Activated CD8-positive, alpha-beta T cell treated with anti-CD3 and anti-CD28 coated beads, Interleukin-2, amount 10 ng/mL, durations not matched to agents 7 days and 5 days (primary cell): ENCODE measurements around the gene ZC3H12A. TPM values are rescaled to one million over a fixed set of nuclear protein-coding genes. Genes with fewer than 3 reads are reported as not detected.

Experiments
- ATAC-seq: fragments of 150-1000 bp; cut with Tn5 transposase; one replicate; pipeline ENCODE4 v1.10.0; 2021; ENCODE audit warnings: moderate library complexity
- CTCF ChIA-PET: fragments of 350-600 bp; sonication (Branson Sonifier 250); formaldehyde crosslinking; loops from one replicate; lab custom pipeline; 2021; ENCODE audit warnings: antibody characterized with exemption; lab: Charles Lee
- POLR2A ChIA-PET: fragments of 350-600 bp; sonication (Branson Sonifier 250); formaldehyde crosslinking; loops from one replicate; lab custom pipeline; 2021; ENCODE audit warnings: antibody characterized with exemption; lab: Charles Lee
- DNase-seq: peaks from one replicate; pipeline ENCODE4 v3.0.0-alpha.2; 2020
- H3K27ac Mint-ChIP-seq: one replicate; pipeline ENCODE4 v1.8.0; 2021; ENCODE audit warnings: mild to moderate bottlenecking, mixed read lengths
- H3K27me3 Mint-ChIP-seq: one replicate; pipeline ENCODE4 v1.8.0; 2021; ENCODE audit warnings: low read depth, mixed read lengths
- H3K36me3 Mint-ChIP-seq: one replicate; pipeline ENCODE4 v1.8.0; 2021; ENCODE audit warnings: low read depth, mixed read lengths
- H3K4me1 Mint-ChIP-seq: one replicate; pipeline ENCODE4 v1.8.0; 2021; ENCODE audit warnings: low read depth, mixed read lengths
- H3K4me3 Mint-ChIP-seq: one replicate; pipeline ENCODE4 v1.8.0; 2021; ENCODE audit warnings: mild to moderate bottlenecking, mixed read lengths
- H3K9me3 Mint-ChIP-seq: one replicate; pipeline ENCODE4 v1.8.0; 2022; ENCODE audit warnings: mixed read lengths; ENCODE audit not compliant: insufficient read depth
- total RNA-seq, 2 experiments: library from RNA; stranded (reverse); gene quantifications; one replicate each; pipeline ENCODE4 v1.2.3, GENCODE V29; 2021

The ZC3H12A gene
- total RNA-seq, 2 experiments from 2014 or later = 15.1 to 17.8 TPM

DNA sequence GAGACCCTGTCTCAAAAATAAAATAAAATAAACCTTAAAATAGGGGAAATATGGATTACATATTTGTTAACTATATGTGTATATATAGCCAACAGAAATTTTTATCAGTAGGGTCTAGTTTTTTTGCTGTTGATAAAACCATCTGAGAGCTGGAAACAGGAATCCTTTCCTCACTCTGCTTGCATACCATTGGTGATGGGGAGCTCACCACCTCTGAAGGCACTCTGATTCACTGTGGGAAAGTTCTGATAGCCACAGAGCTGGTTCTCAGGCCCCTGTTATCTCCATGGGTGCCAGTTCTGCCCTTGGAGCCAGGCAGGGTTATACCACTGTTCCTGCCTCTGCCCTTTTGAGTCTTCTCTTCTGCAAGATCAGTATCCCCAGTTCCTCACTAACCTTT, 17.8 kb upstream of the ZC3H12A start:
- DNase-seq (no peak), ATAC-seq (no peak)
- H3K4me1 Mint-ChIP-seq = peaks cover 12% of the 10 kb centered on the region
- no peak overlapping the region for H3K4me3 Mint-ChIP-seq
- H3K27me3 Mint-ChIP-seq = no peaks in the 10 kb centered on the region
- CTCF ChIA-PET = interaction anchor here (1.0 to 9.3 kb wide), 9 partner anchors 11 to 228 kb away, joined by 3 to 269 read pairs (median 28); partner anchors contain the start of gene ZC3H12A
- POLR2A ChIA-PET = interaction anchor here (1.1 to 3.0 kb wide), 2 partner anchors 18 to 28 kb away, joined by 3 to 13 read pairs; partner anchors contain the start of gene ZC3H12A
- H3K27ac Mint-ChIP-seq = peak overlapping the region; percentile 26
- H3K9me3 Mint-ChIP-seq = no peaks in the 10 kb centered on the region
- peaks cover 2% of the 10 kb centered on the region for H3K36me3 Mint-ChIP-seq

DNA sequence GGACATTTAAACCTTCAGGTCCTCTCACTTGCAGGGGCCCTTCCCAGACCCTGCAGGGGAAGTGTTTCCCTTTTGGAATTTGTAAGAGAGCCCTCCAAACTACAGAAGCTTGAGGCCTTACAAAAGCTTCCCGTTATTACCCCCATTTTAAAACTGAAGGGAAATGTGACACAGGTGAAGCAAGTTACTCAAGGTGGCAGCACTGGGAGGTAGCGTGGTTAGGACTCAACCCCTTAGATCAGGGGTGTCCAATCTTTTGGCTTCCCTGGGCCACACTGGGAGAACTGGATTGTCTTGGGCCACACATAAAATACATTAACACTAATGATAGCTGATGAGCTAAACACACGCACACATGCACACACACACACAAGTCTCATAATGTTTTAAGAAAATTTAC, 15.8 kb upstream of the ZC3H12A start:
- no peaks in the 10 kb centered on the region for H3K27me3 Mint-ChIP-seq
- ATAC-seq (no peak), DNase-seq (no peak)
- POLR2A ChIA-PET = interaction anchor here (1.3 to 2.1 kb wide), 2 partner anchors 14 to 16 kb away, joined by 3 to 5 read pairs; partner anchors contain the start of gene ZC3H12A
- CTCF ChIA-PET = interaction anchor here (0.9 to 9.3 kb wide), 5 partner anchors 11 to 36 kb away, joined by 3 to 269 read pairs (median 4); partner anchors contain the start of gene ZC3H12A
- H3K4me3 Mint-ChIP-seq = no peak overlapping the region
- H3K27ac Mint-ChIP-seq = no peak overlapping the region
- H3K9me3 Mint-ChIP-seq = no peaks in the 10 kb centered on the region
- peaks cover 2% of the 10 kb centered on the region for H3K36me3 Mint-ChIP-seq
- H3K4me1 Mint-ChIP-seq = peaks cover 12% of the 10 kb centered on the region

DNA sequence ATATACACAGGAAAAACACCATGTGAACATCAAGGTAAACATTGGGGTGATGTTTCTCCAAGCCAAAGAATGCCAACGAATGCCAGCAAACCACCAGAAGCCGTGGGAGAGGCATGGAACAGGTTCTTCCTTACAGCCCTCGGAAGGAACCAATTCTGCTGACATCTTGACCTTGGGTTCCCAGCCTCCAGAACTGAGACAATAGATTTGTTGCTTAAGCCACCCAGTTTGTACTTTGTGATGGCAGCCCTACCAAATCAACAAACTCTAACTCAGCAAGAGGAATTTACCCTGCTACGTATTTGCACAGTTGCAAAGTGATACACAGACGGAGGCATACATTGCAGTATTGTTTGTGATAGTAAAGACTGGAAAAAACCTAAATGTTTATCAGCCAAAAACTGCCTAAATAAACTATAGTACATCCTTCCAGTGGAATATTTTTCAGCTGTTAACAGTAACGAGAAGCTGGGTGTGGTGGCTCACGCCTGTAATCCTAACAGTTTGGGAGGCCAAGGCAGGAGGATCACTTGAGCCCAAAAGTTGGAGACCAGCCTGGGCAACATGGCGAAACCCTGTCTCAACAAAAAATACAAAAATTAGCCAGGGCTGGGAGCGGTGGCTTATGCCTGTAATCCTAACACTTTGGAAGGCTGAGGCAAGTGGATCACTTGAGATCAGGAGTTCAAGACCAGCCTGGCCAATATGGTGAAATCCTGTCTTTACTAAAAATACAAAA, 12.5 kb upstream of the ZC3H12A start:
- no peaks in the 10 kb centered on the region for H3K9me3 Mint-ChIP-seq
- no peak overlapping the region for H3K27ac Mint-ChIP-seq
- CTCF ChIA-PET = interaction anchor here (6.7 kb wide), 1 partner anchor 24 kb away, joined by 67 read pairs; no protein-coding TSS in a partner anchor
- POLR2A ChIA-PET = no interaction called here
- no peak overlapping the region for H3K4me3 Mint-ChIP-seq
- peaks cover 2% of the 10 kb centered on the region for H3K36me3 Mint-ChIP-seq
- peaks cover 1% of the 10 kb centered on the region for H3K4me1 Mint-ChIP-seq
- DNase-seq = no peak
- no peaks in the 10 kb centered on the region for H3K27me3 Mint-ChIP-seq
- no peak for ATAC-seq

DNA sequence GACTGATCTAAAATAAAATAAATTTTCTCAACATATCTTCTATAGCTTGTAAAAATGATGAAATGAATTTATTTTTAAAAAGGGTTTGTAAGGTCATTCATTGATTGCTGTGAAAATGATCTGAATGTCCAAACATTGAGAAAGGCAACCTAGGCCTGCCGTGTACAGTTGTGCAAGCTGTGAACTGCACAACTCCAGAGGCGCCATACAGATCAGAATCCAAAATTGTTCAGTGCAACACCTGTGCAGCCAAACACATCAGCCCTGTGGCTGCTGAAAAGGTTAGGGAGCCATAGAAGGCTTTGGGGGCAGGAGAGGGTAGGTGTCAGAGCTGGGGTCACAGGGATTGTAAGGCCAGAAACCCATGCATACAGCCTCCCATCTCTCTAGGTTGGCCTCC, 9.9 kb upstream of the ZC3H12A start:
- Mint-ChIP-seq H3K36me3 (peaks cover 2% of the 10 kb centered on the region), H3K4me1 (peaks cover 4% of the 10 kb centered on the region), H3K27me3 (no peaks in the 10 kb centered on the region), H3K9me3 (no peaks in the 10 kb centered on the region), H3K4me3 (no peak overlapping the region), H3K27ac (no peak overlapping the region)
- ChIA-PET POLR2A (no interaction called here), CTCF (interaction anchor here (1.2 to 6.7 kb wide), 6 partner anchors 9 to 42 kb away, joined by 3 to 67 read pairs (median 3); no protein-coding TSS in a partner anchor)
- DNase-seq = no peak
- no peak for ATAC-seq

DNA sequence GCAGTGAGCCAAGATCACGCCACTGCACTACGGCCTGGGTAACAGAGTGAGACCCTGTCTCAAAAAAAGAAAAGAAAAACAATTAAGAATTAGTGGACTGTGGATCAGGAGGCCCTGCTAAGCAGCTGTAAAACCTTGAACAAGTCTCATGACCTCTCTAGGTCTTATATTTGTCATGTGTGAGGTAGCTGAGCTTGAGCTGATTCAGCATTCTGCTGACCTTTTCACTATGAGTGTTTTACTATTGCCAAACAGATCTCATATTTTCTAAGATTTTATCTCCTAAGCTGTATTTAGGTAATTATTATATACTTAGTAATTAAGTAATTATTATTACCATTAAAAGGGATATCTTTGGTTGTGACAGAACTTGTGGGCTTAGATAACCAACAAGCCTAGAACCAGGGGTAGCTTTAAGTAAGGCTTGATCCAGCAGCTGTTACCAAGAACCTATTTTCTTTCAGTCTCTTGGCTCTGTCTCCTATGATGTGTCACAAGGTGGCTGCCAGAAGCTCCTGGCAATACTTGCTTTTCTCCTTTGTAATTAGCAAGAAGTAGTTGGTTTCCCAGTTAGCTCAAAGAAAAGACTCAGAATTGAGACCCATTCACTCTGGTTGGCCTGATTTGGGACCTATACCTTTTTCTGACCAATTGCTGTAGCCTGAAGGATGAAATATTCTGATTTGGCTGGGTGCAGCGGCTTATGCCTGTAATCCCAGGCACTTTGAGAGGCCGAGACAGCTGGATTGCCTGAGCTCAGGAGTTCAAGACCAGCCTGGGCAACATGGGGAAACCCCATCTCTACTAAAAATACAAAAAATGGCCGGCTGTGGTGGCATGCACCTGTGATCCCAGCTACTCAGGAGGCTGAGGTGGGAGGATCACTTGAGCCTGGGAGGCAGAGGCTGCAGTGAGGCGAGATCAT, 8.5 kb upstream of the ZC3H12A start:
- Mint-ChIP-seq H3K36me3 (peaks cover 2% of the 10 kb centered on the region), H3K4me3 (no peak overlapping the region), H3K4me1 (peaks cover 12% of the 10 kb centered on the region), H3K9me3 (no peaks in the 10 kb centered on the region), H3K27ac (no peak overlapping the region), H3K27me3 (no peaks in the 10 kb centered on the region)
- ATAC-seq = no peak
- CTCF ChIA-PET = interaction anchor here (0.7 to 6.7 kb wide), 7 partner anchors 10 to 216 kb away, joined by 3 to 67 read pairs (median 4); no protein-coding TSS in a partner anchor
- POLR2A ChIA-PET = interaction anchor here (0.8 to 1.2 kb wide), 4 partner anchors 9 to 20 kb away, joined by 3 to 6 read pairs (median 3); no protein-coding TSS in a partner anchor
- DNase-seq = no peak

DNA sequence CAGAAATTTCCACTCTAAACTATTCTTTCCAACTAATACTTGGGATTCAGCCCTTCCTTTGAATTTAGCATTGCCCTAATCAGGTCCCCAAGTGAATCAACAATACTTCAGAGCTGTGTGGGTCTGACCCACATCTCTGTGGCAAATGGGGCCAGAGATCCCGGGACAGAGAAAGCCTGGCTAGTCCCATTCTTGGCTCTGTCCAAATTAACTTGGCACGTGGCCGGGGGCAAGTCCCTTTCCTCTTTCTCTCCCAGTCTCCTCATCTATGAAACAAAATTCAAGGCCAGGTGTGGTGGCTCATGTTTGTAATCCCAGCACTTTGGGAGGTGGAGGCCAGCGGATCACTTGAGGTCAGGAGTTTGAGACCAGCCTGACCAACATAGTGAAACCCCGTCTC, 6.3 kb upstream of the ZC3H12A start:
- POLR2A ChIA-PET = interaction anchor here (1.9 kb wide), 1 partner anchor 19 kb away, joined by 5 read pairs; no protein-coding TSS in a partner anchor
- Mint-ChIP-seq H3K4me3 (no peak overlapping the region), H3K27ac (peak overlapping the region; percentile 19)

DNA sequence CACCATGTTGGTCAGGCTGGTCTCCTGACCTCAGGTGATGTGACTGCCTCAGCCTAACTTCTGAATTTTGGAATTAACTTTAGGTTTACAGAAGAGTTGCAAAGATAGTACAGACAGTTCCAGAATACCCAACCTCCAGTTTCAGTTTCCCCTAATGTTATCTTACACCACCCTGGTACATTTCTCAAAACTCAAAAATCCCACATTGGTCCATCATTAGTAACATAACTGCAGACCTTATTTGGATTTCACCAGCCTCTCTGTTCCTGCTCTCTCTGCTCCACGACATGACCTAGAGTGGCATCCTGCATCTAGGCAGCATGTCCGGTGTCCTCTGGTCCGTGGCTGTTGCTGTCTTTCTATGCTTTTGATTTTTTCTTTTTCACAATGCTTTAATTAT, 5.0 kb upstream of the ZC3H12A start:
- Mint-ChIP-seq H3K36me3 (peaks cover 2% of the 10 kb centered on the region), H3K4me3 (no peak overlapping the region), H3K27ac (peak overlapping the region; percentile 8), H3K4me1 (peaks cover 39% of the 10 kb centered on the region), H3K27me3 (no peaks in the 10 kb centered on the region), H3K9me3 (no peaks in the 10 kb centered on the region)
- DNase-seq = no peak
- CTCF ChIA-PET = interaction anchor here (1.1 to 4.0 kb wide), 4 partner anchors 9 to 18 kb away, joined by 3 to 28 read pairs (median 8); no protein-coding TSS in a partner anchor
- ATAC-seq = no peak
- POLR2A ChIA-PET = interaction anchor here (1.3 kb wide), 1 partner anchor 9 kb away, joined by 5 read pairs; no protein-coding TSS in a partner anchor

More for the DNA sequence above, 6.3 kb upstream of the ZC3H12A start:
- peaks cover 31% of the 10 kb centered on the region for H3K4me1 Mint-ChIP-seq
- ATAC-seq (no peak), DNase-seq (no peak)
- no peaks in the 10 kb centered on the region for H3K9me3 Mint-ChIP-seq
- CTCF ChIA-PET = interaction anchor here (0.6 to 6.7 kb wide), 4 partner anchors 12 to 214 kb away, joined by 3 to 67 read pairs (median 16); no protein-coding TSS in a partner anchor
- H3K27me3 Mint-ChIP-seq = no peaks in the 10 kb centered on the region
- peaks cover 2% of the 10 kb centered on the region for H3K36me3 Mint-ChIP-seq

DNA sequence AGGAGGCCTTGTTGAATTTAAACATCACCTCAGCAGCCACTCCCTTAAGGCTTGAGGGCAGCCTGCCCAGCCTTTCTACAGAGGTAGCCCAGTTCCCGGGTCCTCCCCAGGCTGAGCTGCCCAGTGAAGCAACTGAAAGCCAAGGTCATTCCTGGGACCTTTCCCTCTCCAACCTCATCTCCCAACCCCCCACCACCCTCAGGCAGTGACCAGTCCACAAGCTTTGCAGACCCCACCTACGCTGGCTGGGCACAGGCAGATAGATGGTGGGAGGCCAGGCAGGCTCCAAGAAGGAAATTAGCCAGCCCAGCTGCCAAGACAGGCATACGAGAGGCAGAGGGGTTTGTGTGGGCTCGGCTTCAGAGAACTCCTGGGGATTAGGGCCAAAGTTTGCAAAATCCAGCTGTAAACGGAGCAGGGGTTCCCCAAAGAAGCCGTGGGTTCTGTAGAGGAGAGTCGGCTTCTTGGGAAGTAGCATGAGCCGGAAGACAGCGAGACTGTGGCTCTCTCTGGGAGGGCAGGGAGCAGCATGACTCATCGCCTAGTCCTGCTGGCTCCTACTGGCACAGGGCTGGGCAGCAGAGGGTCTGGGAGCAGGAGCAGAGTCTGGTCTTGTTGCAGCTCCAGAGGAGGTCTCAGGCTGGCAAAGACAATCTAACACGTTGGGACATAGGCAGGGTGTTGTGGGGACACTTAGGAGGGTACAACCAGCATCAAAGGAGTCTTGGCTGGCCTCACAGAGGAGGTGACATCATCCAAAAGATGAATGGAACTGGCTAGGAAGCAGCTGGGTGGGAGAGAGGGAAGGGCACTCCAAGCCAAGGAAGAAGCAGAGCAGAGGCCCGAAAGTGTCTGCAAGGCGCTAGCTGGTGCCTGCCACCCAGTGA, 2.8 kb upstream of the ZC3H12A start:
- H3K27ac Mint-ChIP-seq = peak overlapping the region; percentile 85
- peaks cover 16% of the 10 kb centered on the region for H3K36me3 Mint-ChIP-seq
- no peaks in the 10 kb centered on the region for H3K9me3 Mint-ChIP-seq
- peaks cover 42% of the 10 kb centered on the region for H3K4me1 Mint-ChIP-seq
- H3K27me3 Mint-ChIP-seq = no peaks in the 10 kb centered on the region
- POLR2A ChIA-PET = interaction anchor here (1.0 to 2.5 kb wide), 3 partner anchors 11 to 83 kb away, joined by 3 to 7 read pairs (median 4); partner anchors contain the start of gene SNIP1
- no peak overlapping the region for H3K4me3 Mint-ChIP-seq
- ATAC-seq (no peak), DNase-seq (no peak)
- CTCF ChIA-PET = interaction anchor here (0.5 to 9.0 kb wide), 7 partner anchors 11 to 210 kb away, joined by 3 to 165 read pairs (median 6); no protein-coding TSS in a partner anchor

DNA sequence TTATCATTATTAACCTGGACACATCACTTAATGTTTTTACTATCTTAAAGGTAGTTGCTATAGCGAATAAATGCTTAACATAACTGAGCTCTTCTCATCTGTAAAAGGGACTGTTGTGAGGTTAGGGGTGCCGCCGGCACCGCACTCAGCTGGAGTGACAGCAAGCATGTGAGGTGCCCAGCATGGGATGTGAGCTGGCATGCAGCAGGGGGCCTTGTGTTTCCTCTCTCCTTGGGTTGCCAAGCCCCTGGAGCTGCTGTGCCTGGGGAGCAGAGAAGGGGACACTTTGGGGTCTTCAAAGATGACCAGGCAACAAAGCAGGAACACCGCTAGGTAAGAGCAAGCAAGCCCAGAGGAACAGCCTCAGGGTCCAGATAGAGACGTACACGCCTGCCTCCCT, 2.1 kb upstream of the ZC3H12A start:
- peak overlapping the region; percentile 90 for H3K4me3 Mint-ChIP-seq

DNA sequence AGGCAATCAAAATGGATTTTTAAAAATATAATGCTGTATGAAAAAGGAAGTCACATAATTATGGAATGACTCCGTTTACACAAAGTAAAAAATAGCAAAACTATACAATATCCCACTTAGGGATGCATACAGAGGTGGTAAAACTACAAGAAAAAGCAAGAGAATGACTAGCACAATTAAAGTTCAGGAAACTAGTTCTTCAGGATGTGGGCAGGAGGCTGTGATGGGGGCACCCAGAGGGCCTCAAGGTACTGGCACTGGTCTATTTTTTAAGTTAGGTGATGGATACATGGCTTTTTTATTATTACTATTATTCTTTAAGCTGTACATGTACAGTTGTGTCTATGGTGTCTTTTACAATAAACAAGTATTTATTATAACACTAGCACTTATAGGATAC, 1.4 kb upstream of the ZC3H12A start:
- DNase-seq = no peak
- no peaks in the 10 kb centered on the region for H3K27me3 Mint-ChIP-seq
- peak overlapping the region; percentile 85 for H3K27ac Mint-ChIP-seq
- POLR2A ChIA-PET = interaction anchor here (1.0 to 4.8 kb wide), 5 partner anchors 10 to 81 kb away, joined by 4 to 49 read pairs (median 7); partner anchors contain the start of genes MEAF6 and SNIP1
- H3K4me1 Mint-ChIP-seq = peaks cover 52% of the 10 kb centered on the region
- ATAC-seq = no peak
- CTCF ChIA-PET = interaction anchor here (0.9 to 9.0 kb wide), 6 partner anchors 13 to 209 kb away, joined by 3 to 165 read pairs (median 7); no protein-coding TSS in a partner anchor
- no peaks in the 10 kb centered on the region for H3K9me3 Mint-ChIP-seq
- H3K36me3 Mint-ChIP-seq = peaks cover 28% of the 10 kb centered on the region
- peak overlapping the region; percentile 90 for H3K4me3 Mint-ChIP-seq

More for the DNA sequence above, 2.1 kb upstream of the ZC3H12A start:
- Mint-ChIP-seq H3K36me3 (peaks cover 21% of the 10 kb centered on the region), H3K27ac (peak overlapping the region; percentile 85), H3K4me1 (peaks cover 47% of the 10 kb centered on the region), H3K9me3 (no peaks in the 10 kb centered on the region), H3K27me3 (no peaks in the 10 kb centered on the region)
- no peak for DNase-seq
- ChIA-PET CTCF (interaction anchor here (0.5 to 9.0 kb wide), 8 partner anchors 11 to 209 kb away, joined by 3 to 165 read pairs (median 5); no protein-coding TSS in a partner anchor), POLR2A (interaction anchor here (1.0 to 2.5 kb wide), 4 partner anchors 11 to 82 kb away, joined by 3 to 7 read pairs (median 4); partner anchors contain the start of gene SNIP1)
- no peak for ATAC-seq
